Caco-2 (cell line): ENCODE measurements around the gene BARHL2. TPM values are rescaled to one million over a fixed set of nuclear protein-coding genes. Genes with fewer than 3 reads are reported as not detected.

Experiments used
- BruUV-seq: library from RNA; stranded (reverse); fragments of 400-500 nt; replicated peaks from 2 replicates; lab custom pipeline; 2021; lab: Mats Ljungman, UMichigan
- CTCF ChIA-PET: fragments of 300-600 bp; sonication (Branson Sonifier 250); formaldehyde crosslinking; loops from one replicate; lab custom pipeline; 2022; ENCODE audit warnings: antibody characterized with exemption; lab: Charles Lee
- POLR2A ChIA-PET: fragments of 300-600 bp; sonication (Branson Sonifier 250); formaldehyde crosslinking; loops from one replicate; lab custom pipeline; 2022; ENCODE audit warnings: antibody characterized with exemption; lab: Charles Lee
- DNase-seq, 2 experiments: peaks; one replicate each; pipeline versions ENCODE4 v3.0.0 to v3.0.0-alpha.2; 2020 to 2022
- H3K27me3 ChIP-seq: replicated peaks from 2 replicates; pipeline ENCODE4 v1.6.0; 2011; ENCODE audit warnings: low read length; ENCODE audit not compliant: control insufficient read depth, insufficient read depth
- H3K36me3 ChIP-seq: 2 replicates; pipeline ENCODE4 v1.5.1; 2011; ENCODE audit warnings: low read length; ENCODE audit not compliant: control insufficient read depth, insufficient read depth
- H3K4me1 ChIP-seq: fragments of 250-450 bp; sonication (Bioruptor Pico); 2 replicates; pipeline ENCODE4 v1.5.1; 2020; ENCODE audit warnings: mild to moderate bottlenecking
- H3K4me3 ChIP-seq: 2 replicates; pipeline ENCODE4 v1.5.1; 2011; ENCODE audit warnings: low read depth, mild to moderate bottlenecking, control low read depth, low read length
- H3K9me3 ChIP-seq: fragments of 250-450 bp; sonication (Bioruptor Pico); 2 replicates; pipeline ENCODE4 v1.5.1; 2020; ENCODE audit warnings: mild to moderate bottlenecking, moderate library complexity
- H3K27ac Mint-ChIP-seq: one replicate; pipeline ENCODE4 v1.8.0; 2022; ENCODE audit warnings: mixed read lengths; ENCODE audit not compliant: unreplicated experiment
- H3K27me3 Mint-ChIP-seq: one replicate; pipeline ENCODE4 v1.8.0; 2022; ENCODE audit warnings: mixed read lengths; ENCODE audit not compliant: insufficient read depth, unreplicated experiment
- H3K36me3 Mint-ChIP-seq: one replicate; pipeline ENCODE4 v1.8.0; 2022; ENCODE audit warnings: mild to moderate bottlenecking, mixed read lengths; ENCODE audit not compliant: insufficient read depth, unreplicated experiment
- H3K4me1 Mint-ChIP-seq: one replicate; pipeline ENCODE4 v1.8.0; 2022; ENCODE audit warnings: low read depth, mixed read lengths; ENCODE audit not compliant: unreplicated experiment
- H3K4me3 Mint-ChIP-seq: one replicate; pipeline ENCODE4 v1.8.0; 2022; ENCODE audit warnings: mild to moderate bottlenecking, moderate library complexity, mixed read lengths; ENCODE audit not compliant: unreplicated experiment
- H3K9me3 Mint-ChIP-seq: one replicate; pipeline ENCODE4 v1.8.0; 2022; ENCODE audit warnings: mixed read lengths; ENCODE audit not compliant: unreplicated experiment
- intact Hi-C: fragments of 100-400 bp; cut with micrococcal nuclease; formaldehyde crosslinking; loops from one replicate; pipeline ENCODE4 v1.10.0; 2022; ENCODE audit not compliant: unreplicated experiment
- total RNA-seq: library from RNA; stranded (reverse); gene quantifications from 2 replicates; pipeline ENCODE4 v1.2.3, GENCODE V29; 2022
- TF ChIP-seq, protein P1 (sequence below), 2 experiments: fragments of 200-600 bp in 1 of 2; IDR thresholded peaks; 1 replicate in 1 of 2; 2 replicates in 1 of 2; pipeline versions ENCODE4 v1.5.1 to v1.8.0; 2011 to 2022; ENCODE audit warnings: antibody characterized with exemption in 1 of 2, control low read depth in 1 of 2, inconsistent platforms in 1 of 2, low read depth in 1 of 2, low read length in 1 of 2, mild to moderate bottlenecking in 1 of 2, moderate library complexity in 1 of 2; ENCODE audit not compliant: insufficient read depth in 1 of 2, severe bottlenecking in 1 of 2, unreplicated experiment in 1 of 2

BARHL2 gene
- total RNA-seq, 1 experiment from 2014 or later: not detected

- no peak overlapping the region for H3K4me3 Mint-ChIP-seq
- BruUV-seq: no TSS peak
- H3K27me3 ChIP-seq: no peaks in the 10 kb centered on the region
These were observed 2.6 kb downstream of the BARHL2 start for GRCh38 chr1:90714521-90714951.

DNA sequence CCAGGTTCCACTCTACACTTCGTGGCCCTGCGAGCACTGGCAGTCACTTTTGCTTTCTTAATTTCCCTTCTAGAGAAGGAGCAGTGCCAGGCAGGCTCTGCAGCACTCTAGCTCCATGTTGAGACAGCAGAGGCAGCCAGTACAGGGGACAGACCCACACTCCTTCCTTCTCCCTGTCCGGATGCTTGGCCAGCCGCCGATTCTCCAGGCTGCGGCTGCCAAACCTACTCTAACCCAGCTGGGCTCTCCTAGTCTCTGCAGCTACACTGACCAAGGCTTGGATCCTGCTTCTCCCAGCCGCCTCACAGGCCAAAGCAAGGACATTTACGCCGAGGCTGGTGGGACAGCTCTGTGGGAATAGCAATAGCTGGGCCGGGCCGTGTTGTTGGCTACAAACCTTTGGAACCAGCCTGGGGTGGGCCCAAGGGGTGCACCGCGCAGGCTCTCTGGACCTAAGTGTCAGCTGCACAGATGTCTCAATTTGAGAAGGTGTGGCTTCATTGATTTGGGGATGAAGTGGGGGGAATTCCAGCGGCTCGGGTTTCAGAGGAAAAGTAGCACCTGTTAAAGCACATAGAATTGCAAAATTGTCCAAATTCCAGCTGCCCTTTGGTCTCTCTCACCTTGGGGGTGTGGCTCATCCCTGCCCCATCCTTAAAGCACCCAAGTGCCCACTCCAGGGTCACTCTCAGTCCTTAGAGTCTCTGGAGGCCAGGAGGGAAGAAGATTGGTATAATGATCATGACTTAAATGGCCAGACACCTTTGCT, 3.2 kb downstream of the BARHL2 start:
- no peak overlapping the region for H3K27ac Mint-ChIP-seq
- intact Hi-C loops: no loop called here
- no peaks in the 10 kb centered on the region for H3K36me3 Mint-ChIP-seq
- Histone ChIP-seq H3K36me3 (no peaks in the 10 kb centered on the region), H3K9me3 (no peaks in the 10 kb centered on the region), H3K4me3 (no peak overlapping the region), H3K4me1 (no peaks in the 10 kb centered on the region), H3K27me3 (no peaks in the 10 kb centered on the region)
- TF ChIP-seq, protein P1, sequence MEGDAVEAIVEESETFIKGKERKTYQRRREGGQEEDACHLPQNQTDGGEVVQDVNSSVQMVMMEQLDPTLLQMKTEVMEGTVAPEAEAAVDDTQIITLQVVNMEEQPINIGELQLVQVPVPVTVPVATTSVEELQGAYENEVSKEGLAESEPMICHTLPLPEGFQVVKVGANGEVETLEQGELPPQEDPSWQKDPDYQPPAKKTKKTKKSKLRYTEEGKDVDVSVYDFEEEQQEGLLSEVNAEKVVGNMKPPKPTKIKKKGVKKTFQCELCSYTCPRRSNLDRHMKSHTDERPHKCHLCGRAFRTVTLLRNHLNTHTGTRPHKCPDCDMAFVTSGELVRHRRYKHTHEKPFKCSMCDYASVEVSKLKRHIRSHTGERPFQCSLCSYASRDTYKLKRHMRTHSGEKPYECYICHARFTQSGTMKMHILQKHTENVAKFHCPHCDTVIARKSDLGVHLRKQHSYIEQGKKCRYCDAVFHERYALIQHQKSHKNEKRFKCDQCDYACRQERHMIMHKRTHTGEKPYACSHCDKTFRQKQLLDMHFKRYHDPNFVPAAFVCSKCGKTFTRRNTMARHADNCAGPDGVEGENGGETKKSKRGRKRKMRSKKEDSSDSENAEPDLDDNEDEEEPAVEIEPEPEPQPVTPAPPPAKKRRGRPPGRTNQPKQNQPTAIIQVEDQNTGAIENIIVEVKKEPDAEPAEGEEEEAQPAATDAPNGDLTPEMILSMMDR (IDR thresholded peaks at IDR 0.05; ENCODE audit: insufficient read depth in 1 of 2, low read depth in 1 of 2, low read length in 1 of 2, severe bottlenecking in 1 of 2, unreplicated experiment in 1 of 2): no peak
- no peak for DNase-seq
- H3K9me3 Mint-ChIP-seq: no peaks in the 10 kb centered on the region
- CTCF ChIA-PET: no interaction called here
- BruUV-seq: no TSS peak
- H3K4me3 Mint-ChIP-seq: no peak overlapping the region
- H3K4me1 Mint-ChIP-seq: no peaks in the 10 kb centered on the region
- H3K27me3 Mint-ChIP-seq: peaks cover 15% of the 10 kb centered on the region
- POLR2A ChIA-PET: no interaction called here

More at GRCh38 chr1:90714521-90714951, 2.6 kb downstream of the BARHL2 start:
- ChIA-PET CTCF (no interaction called here), POLR2A (no interaction called here)
- no peaks in the 10 kb centered on the region for H3K9me3 Mint-ChIP-seq
- H3K27me3 Mint-ChIP-seq: peaks cover 13% of the 10 kb centered on the region
- no peaks in the 10 kb centered on the region for H3K9me3 ChIP-seq
- no peaks in the 10 kb centered on the region for H3K36me3 Mint-ChIP-seq
- no peaks in the 10 kb centered on the region for H3K4me1 ChIP-seq
- no peaks in the 10 kb centered on the region for H3K4me1 Mint-ChIP-seq
- H3K4me3 ChIP-seq: no peak overlapping the region
- no peak for DNase-seq
- no peaks in the 10 kb centered on the region for H3K36me3 ChIP-seq
- intact Hi-C loops: no loop called here
- TF ChIP-seq, protein P1 (IDR thresholded peaks at IDR 0.05; ENCODE audit: insufficient read depth in 1 of 2, low read depth in 1 of 2, low read length in 1 of 2, severe bottlenecking in 1 of 2, unreplicated experiment in 1 of 2): no peak
- no peak overlapping the region for H3K27ac Mint-ChIP-seq

DNA sequence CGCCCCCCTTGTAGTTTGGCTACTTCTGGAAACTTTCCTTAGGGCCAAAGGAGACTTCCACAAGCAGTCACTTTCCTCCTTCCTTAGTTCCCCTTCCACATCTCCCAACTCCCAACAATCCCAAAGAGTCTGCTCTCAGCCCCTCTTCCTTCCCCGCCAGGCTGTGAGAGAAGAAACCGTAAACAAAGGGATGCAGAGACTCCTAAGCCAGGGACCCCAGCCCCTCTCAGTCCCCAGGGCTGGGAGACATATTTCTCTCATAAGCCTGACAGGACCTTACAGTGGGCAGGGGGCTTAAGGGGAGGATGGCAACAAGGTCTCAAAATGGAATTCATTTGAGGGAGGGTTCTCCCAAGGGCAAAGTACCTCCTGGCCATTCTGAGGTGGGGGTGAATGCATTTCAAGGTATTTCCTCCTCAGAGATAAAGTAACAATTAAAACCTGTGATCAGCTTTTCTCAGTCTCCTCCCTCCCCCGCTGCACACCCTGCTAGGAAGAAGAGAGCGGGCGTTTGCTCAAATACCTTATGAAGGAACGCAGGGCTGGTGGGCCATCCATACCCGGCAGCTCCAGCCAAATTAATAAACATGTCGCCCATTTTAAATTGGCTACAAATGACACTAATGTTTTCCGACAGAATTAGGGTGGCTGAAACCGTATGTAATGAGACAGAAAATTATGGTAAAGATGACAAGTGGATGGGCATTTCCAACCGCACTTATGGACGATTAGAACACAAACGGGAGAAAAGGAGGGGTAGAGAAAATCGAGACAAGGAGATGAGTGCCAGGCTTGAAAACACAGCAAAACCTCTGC, 4.0 kb downstream of the BARHL2 start:
- ChIA-PET POLR2A (no interaction called here), CTCF (no interaction called here)
- Mint-ChIP-seq H3K9me3 (no peaks in the 10 kb centered on the region), H3K27me3 (peaks cover 16% of the 10 kb centered on the region), H3K4me1 (no peaks in the 10 kb centered on the region), H3K36me3 (no peaks in the 10 kb centered on the region), H3K27ac (no peak overlapping the region), H3K4me3 (no peak overlapping the region)
- no peaks in the 10 kb centered on the region for H3K36me3 ChIP-seq
- H3K4me3 ChIP-seq: no peak overlapping the region
- no peaks in the 10 kb centered on the region for H3K27me3 ChIP-seq
- no TSS peak for BruUV-seq
- no peaks in the 10 kb centered on the region for H3K9me3 ChIP-seq
- no peak for DNase-seq
- TF ChIP-seq, protein P1 (IDR thresholded peaks at IDR 0.05; ENCODE audit: insufficient read depth in 1 of 2, low read depth in 1 of 2, low read length in 1 of 2, severe bottlenecking in 1 of 2, unreplicated experiment in 1 of 2): no peak
- H3K4me1 ChIP-seq: no peaks in the 10 kb centered on the region
- intact Hi-C loops: no loop called here
